ENCODE results near the gene PCDHA5. TPM values are rescaled to one million over a fixed set of nuclear protein-coding genes. Genes with fewer than 3 reads are reported as not detected.

PCDHA5 gene
- total and polyA plus RNA-seq, 2 donors (not counting 1 experiment from before 2014, with no cell fraction given): not detected

GRCh38 chr5:140823475-140823874 lies 2.1 kb downstream of the PCDHA5 start:
- ChIA-PET CTCF (no interaction called here), POLR2A (no interaction called here)
- no peaks in the 10 kb centered on the region for H4K20me1 ChIP-seq (ENCODE audit: control insufficient read depth, insufficient read depth, low read length, poor library complexity, severe bottlenecking)
- no peak overlapping the region for H3K27ac ChIP-seq (ENCODE audit: low read length in 2 of 2)
- TF ChIP-seq CTCF (IDR thresholded peaks at IDR 0.05) (no peak), EZH2 (IDR thresholded peaks at IDR 0.05; ENCODE audit: borderline replicate concordance, insufficient read depth, low read depth, low read length, poor library complexity, severe bottlenecking) (no peak)
- H3K4me3 ChIP-seq (ENCODE audit: control extremely low read depth in 1 of 5, extremely low read depth in 1 of 5, insufficient read depth in 1 of 5, low read depth in 2 of 5, low read length in 4 of 5): no peak overlapping the region
- H3K27ac Mint-ChIP-seq: no peak overlapping the region
- ATAC-seq (ENCODE audit: low read depth): no peak
- H3K9me3 Mint-ChIP-seq (ENCODE audit: insufficient read depth): peaks cover 2% of the 10 kb centered on the region
- H3K9me3 ChIP-seq (ENCODE audit: control extremely low read depth in 1 of 3, control insufficient read depth in 2 of 3, insufficient read depth in 1 of 3, low read length in 2 of 3): peaks cover 0 to 28% (median 2%) of the 10 kb centered on the region in 3 donors
- peaks cover 10% of the 10 kb centered on the region for H3K27me3 Mint-ChIP-seq
- peaks cover 0 to 8% (median 5%) of the 10 kb centered on the region in 4 experiments for H3K27me3 ChIP-seq (replicated peaks in 1 of 4; ENCODE audit: control extremely low read depth in 1 of 4, control insufficient read depth in 3 of 4, insufficient read depth in 4 of 4, low read length in 3 of 4)
- no peaks in the 10 kb centered on the region for H3K4me1 Mint-ChIP-seq
- no peaks in the 10 kb centered on the region for H3K4me1 ChIP-seq (ENCODE audit: control insufficient read depth in 2 of 2, insufficient read depth in 2 of 2, low read length in 2 of 2)
- no peak overlapping the region for H2AFZ ChIP-seq (ENCODE audit: insufficient read depth, low read depth, low read length, poor library complexity, severe bottlenecking)
- no peak overlapping the region for H3K9ac ChIP-seq (ENCODE audit: low read length)
- no peaks in the 10 kb centered on the region for H3K36me3 ChIP-seq (replicated peaks in 1 of 2; ENCODE audit: control extremely low read depth in 1 of 2, control insufficient read depth in 1 of 2, extremely low read depth in 1 of 2, insufficient read depth in 2 of 2, low read length in 1 of 2)
- intact Hi-C loops (cut with micrococcal nuclease): no loop called here
- H3K4me2 ChIP-seq (replicated peaks; ENCODE audit: low read depth, low read length, poor library complexity, severe bottlenecking): no peak overlapping the region
- no peaks in the 10 kb centered on the region for H3K79me2 ChIP-seq (ENCODE audit: control insufficient read depth, insufficient read depth, low read length)
- 65% methylated on average over 38 of the region's 38 CpGs for WGBS (ENCODE audit: insufficient coverage)
- DNase-seq: no peak
- H3K4me3 Mint-ChIP-seq: no peak overlapping the region

GRCh38 chr5:140827704-140828361 lies 6.4 kb downstream of the PCDHA5 start, which contains the start of gene PCDHA6:
Gene PCDHA6, plus strand, starts transcription at chr5:140827960. Its CDS starts 132 bp downstream, at chr5:140828092.
- Mint-ChIP-seq H3K4me3 (no peak within 1 kb of the TSS), H3K9me3 (ENCODE audit: insufficient read depth) (peaks cover 6% of the 10 kb centered on the region), H3K4me1 (no peaks in the 10 kb centered on the region), H3K27me3 (peaks cover 22% of the 10 kb centered on the region), H3K27ac (no peak within 1 kb of the TSS)
- Histone ChIP-seq H3K36me3 (replicated peaks in 1 of 2; ENCODE audit: control extremely low read depth in 1 of 2, control insufficient read depth in 1 of 2, extremely low read depth in 1 of 2, insufficient read depth in 2 of 2, low read length in 1 of 2) (no peaks in the 10 kb centered on the region), H3K9me3 (ENCODE audit: control extremely low read depth in 1 of 3, control insufficient read depth in 2 of 3, insufficient read depth in 1 of 3, low read length in 2 of 3) (peaks cover 0 to 35% (median 2%) of the 10 kb centered on the region in 3 donors), H3K79me2 (ENCODE audit: control insufficient read depth, insufficient read depth, low read length) (no peaks in the 10 kb centered on the region), H3K4me3 (ENCODE audit: control extremely low read depth in 1 of 5, extremely low read depth in 1 of 5, insufficient read depth in 1 of 5, low read depth in 2 of 5, low read length in 4 of 5) (no peak within 1 kb of the TSS), H3K4me1 (ENCODE audit: control insufficient read depth in 2 of 2, insufficient read depth in 2 of 2, low read length in 2 of 2) (no peaks in the 10 kb centered on the region), H2AFZ (ENCODE audit: insufficient read depth, low read depth, low read length, poor library complexity, severe bottlenecking) (no peak within 1 kb of the TSS), H4K20me1 (ENCODE audit: control insufficient read depth, insufficient read depth, low read length, poor library complexity, severe bottlenecking) (no peaks in the 10 kb centered on the region), H3K27me3 (replicated peaks in 1 of 4; ENCODE audit: control extremely low read depth in 1 of 4, control insufficient read depth in 3 of 4, insufficient read depth in 4 of 4, low read length in 3 of 4) (peaks cover 0 to 14% (median 6%) of the 10 kb centered on the region in 4 experiments), H3K9ac (ENCODE audit: low read length) (no peak within 1 kb of the TSS), H3K27ac (ENCODE audit: low read length in 2 of 2) (no peak within 1 kb of the TSS), H3K4me2 (replicated peaks; ENCODE audit: low read depth, low read length, poor library complexity, severe bottlenecking) (no peak within 1 kb of the TSS)
- intact Hi-C loops (cut with micrococcal nuclease): no loop called here
- CTCF ChIA-PET: no interaction called here
- WGBS (ENCODE audit: insufficient coverage): 38% methylated on average over 20 of the region's 27 CpGs
- ATAC-seq (ENCODE audit: low read depth): no peak
- no peak for DNase-seq
- POLR2A ChIA-PET: no interaction called here
- TF ChIP-seq CTCF (IDR thresholded peaks at IDR 0.05): no peak
- no peak for TF ChIP-seq EZH2 (IDR thresholded peaks at IDR 0.05; ENCODE audit: borderline replicate concordance, insufficient read depth, low read depth, low read length, poor library complexity, severe bottlenecking)
